ENCODE data around the gene PPME1. TPM values are rescaled to one million over a fixed set of nuclear protein-coding genes. Genes with fewer than 3 reads are reported as not detected.
A peak's percentile ranks its signal among the peaks of the same experiment; 100 is the strongest.

PPME1 gene
- total RNA-seq, 1 experiment from 2014 or later: 39.4 TPM

DNA sequence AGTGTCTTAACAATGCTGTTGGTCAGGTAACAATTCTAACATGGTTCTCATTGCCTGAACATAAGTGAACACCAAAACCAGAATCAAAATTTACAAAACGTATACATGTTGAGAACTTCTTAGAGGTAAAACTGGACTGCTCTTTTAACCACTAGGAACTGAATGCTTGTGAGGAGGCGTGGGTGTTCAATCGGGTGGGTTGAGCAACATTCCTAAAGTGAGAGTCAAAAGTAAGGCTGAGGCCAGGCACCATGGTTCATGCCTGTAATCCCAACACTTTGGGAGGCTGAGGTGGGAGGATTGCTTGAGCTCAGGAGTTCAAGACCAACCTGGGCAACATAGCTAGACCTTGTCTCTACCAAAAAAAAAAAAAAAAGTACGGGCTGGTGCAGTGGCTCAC, 11.5 kb downstream of the PPME1 start:
- H2BK5ac ChIP-seq (ENCODE audit: insufficient read length, low read length): no peak overlapping the region
- no peak overlapping the region for H4K8ac ChIP-seq (replicated peaks; ENCODE audit: insufficient read length, low read depth, low read length)
- no peak overlapping the region for H2BK120ac ChIP-seq (ENCODE audit: low read depth, low read length, poor library complexity, severe bottlenecking)
- H3T11ph ChIP-seq (ENCODE audit: low read length): no peak overlapping the region
- TF ChIP-seq CTCF (conservative IDR thresholded peaks at IDR 0.05): no peak
- no peak overlapping the region for H3K4me2 ChIP-seq (ENCODE audit: insufficient read depth, insufficient read length, low read length)
- WGBS (ENCODE audit: extremely low coverage, insufficient read length, low lambda C conversion rate): no CpG with 5 or more reads among the region's 4 CpGs
- no peaks in the 10 kb centered on the region for H3K27me3 ChIP-seq (ENCODE audit: insufficient read depth, low read length)
- peak overlapping the region in 1 of 3 experiments; percentile 15; a peak in 1 of 7 replicates for H3K27ac Mint-ChIP-seq
- no peaks in the 10 kb centered on the region for H3K36me3 Mint-ChIP-seq (ENCODE audit: insufficient read depth in 1 of 3, low read depth in 3 of 3)
- H3K9me3 Mint-ChIP-seq: no peaks in the 10 kb centered on the region
- peaks cover 3% of the 10 kb centered on the region; the same call in 1 of the 2 replicates for H3K79me2 ChIP-seq (ENCODE audit: insufficient read depth, low read length)
- H4K20me1 ChIP-seq (ENCODE audit: control insufficient read depth, insufficient read depth, insufficient read length): no peaks in the 10 kb centered on the region
- no peaks in the 10 kb centered on the region for H3K9me3 ChIP-seq (ENCODE audit: control insufficient read depth, low read depth, low read length)
- H3K9ac ChIP-seq (ENCODE audit: extremely low read depth, insufficient read length, low read length): no peak overlapping the region
- no peak overlapping the region for H3K27ac ChIP-seq (ENCODE audit: insufficient read length, low read depth, low read length)
- no peak for DNase-seq
- no peak overlapping the region for H2AFZ ChIP-seq (ENCODE audit: low read length)
- H2BK15ac ChIP-seq (ENCODE audit: low read depth, low read length): no peak overlapping the region
- H3K56ac ChIP-seq (ENCODE audit: insufficient read length, low read depth, low read length): no peak overlapping the region
- H2BK12ac ChIP-seq (ENCODE audit: insufficient read length, low read depth, low read length): no peak overlapping the region
- no peak overlapping the region for H2AK5ac ChIP-seq (ENCODE audit: insufficient read length, low read length)
- no peaks in the 10 kb centered on the region; the same call in 1 of the 2 replicates for H3K4me1 ChIP-seq (ENCODE audit: insufficient read depth, low read length)
- no peak overlapping the region for H4K91ac ChIP-seq (ENCODE audit: insufficient read length, low read depth, low read length)
- no peak overlapping the region for H2BK20ac ChIP-seq (ENCODE audit: low read depth, low read length, poor library complexity, severe bottlenecking)
- peaks cover 3 to 4% of the 10 kb centered on the region in 2 experiments; a peak in 2 of 4 replicates for H3K4me1 Mint-ChIP-seq
- no peak overlapping the region for H3K4ac ChIP-seq (ENCODE audit: low read depth, low read length)
- H3K27me3 Mint-ChIP-seq (ENCODE audit: low read depth): no peaks in the 10 kb centered on the region
- no peak overlapping the region for H4K5ac ChIP-seq (ENCODE audit: insufficient read length, low read depth, low read length)
- no peak overlapping the region for H3K23ac ChIP-seq (ENCODE audit: insufficient read length, low read depth, low read length)
- no peak overlapping the region for H3K18ac ChIP-seq (ENCODE audit: insufficient read length, low read depth, low read length)
- no peak overlapping the region for H3K14ac ChIP-seq (ENCODE audit: insufficient read depth, low read length)
- H3K23me2 ChIP-seq (ENCODE audit: insufficient read length, low read depth, low read length, poor library complexity, severe bottlenecking): no peaks in the 10 kb centered on the region
- no peaks in the 10 kb centered on the region for H3K79me1 ChIP-seq (ENCODE audit: insufficient read depth, low read depth, low read length, poor library complexity, severe bottlenecking)
- no peak overlapping the region for H3K4me3 Mint-ChIP-seq
